ENCODE measurements around the gene RBM10.
"Not testable (repeated sequence)": the region's sequence is repeated elsewhere in the genome, so short reads cannot be mapped to it uniquely, and the experiment has no call there.

Gene RBM10

DNA sequence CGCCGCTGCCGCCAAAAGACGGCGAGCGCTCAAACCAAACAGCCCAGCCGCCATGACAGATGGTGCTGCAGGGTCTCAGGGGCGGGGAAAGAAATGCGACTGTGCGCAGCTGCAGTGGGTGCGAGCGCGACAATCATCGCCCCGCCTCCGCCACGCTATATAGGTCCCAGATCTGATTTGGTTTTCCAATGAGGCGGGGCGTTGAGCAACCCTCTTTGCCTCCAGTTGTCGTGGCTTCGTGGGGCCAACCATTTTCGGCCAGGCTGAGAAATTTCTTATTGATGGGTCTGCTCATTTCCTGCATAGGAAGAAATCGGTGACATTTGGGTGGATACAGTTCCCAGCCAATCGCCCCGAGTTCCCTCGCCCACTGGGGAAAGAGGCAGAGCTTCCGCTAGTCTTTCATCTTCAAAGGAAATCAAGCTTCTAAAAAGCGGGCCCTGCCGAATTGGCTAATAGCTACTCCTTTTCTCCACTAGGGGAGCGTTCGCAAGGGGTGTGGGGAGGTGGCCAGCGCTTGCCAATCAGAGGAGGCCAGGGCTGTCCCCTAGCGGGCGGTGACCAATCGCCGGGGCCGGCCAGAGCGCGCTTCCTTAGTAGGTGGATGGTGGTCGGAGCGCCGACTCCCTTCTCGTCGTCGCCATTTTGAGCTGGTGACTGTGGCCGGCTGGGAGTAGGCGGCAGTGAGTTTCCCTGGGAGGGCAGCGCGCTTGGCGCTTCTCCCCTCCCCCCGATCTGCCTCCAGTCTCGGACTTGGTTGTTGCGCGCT lies at the start of gene RBM10, which contains the start of gene NDUFB11:
RBM10 (plus strand) TSS at position 596 of the 769 bp plus-strand sequence. CDS start 2,261 bp downstream, outside the sequence.
NDUFB11 (minus strand) TSS at position 77 of the 769 bp plus-strand sequence; CDS start at position 54, 23 bp downstream.
- peak; percentile 94 for DNase-seq (ENCODE audit: low spot score)

GRCh38 chrX:47097018-47097417 lies 48.0 kb upstream of the RBM10 start:
- DNase-seq (ENCODE audit: low spot score) = no peak

GRCh38 chrX:47098338-47099094 lies 46.5 kb upstream of the RBM10 start:
- DNase-seq (ENCODE audit: low spot score) = no peak

DNA sequence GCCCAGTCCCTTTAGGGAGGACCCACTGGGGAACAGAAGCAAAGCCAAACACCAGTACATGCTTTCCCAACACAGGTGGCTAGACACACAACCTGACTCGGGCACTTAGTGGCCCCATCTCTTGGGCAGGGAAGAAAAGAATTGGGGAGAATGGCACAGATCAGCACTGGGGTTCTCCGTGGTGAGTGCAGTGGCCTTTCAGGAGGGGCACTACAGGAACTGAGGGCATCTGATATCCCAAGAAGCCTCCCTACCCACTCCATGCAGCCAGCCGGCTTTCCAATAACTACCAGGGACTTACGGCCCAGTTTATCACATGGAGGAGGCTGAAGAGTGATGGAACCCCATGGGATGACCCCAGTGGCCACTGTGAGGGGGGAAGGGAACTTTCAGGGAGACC lies 43.8 kb upstream of the RBM10 start:
- no peak for DNase-seq (ENCODE audit: low spot score)

GRCh38 chrX:47110936-47111615 lies 33.9 kb upstream of the RBM10 start:
- not testable (repeated sequence) for DNase-seq (ENCODE audit: low spot score)

DNA sequence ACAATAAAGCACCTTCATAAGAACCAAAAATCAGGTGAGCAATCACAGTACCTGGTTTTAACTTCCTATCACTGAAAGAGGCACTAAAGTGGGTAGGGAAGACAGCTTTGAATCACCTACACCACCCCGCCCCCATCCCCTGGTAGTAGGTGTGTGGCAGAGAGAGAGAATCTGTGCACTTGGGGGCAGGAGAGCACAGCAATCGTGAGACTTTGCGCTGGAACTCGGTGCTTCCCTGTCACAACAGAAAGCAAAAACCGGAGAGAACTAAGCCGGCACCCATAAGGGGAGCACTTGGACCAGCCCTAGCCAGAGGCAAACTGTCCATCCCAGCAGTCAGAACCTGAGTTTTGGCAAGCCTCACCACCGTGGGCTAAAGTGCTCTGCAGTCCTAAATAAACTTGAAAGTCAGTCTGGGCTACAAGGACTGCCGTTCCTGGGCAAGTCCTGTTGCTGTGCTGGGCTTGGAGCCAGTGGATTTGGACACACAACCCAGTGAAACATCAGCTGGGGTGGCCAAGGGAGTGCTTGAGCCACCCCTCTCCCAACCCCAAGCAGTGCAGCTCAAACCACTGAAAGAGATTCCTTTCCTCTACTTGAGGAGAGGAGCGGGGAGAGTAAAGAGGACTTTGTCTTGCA lies 32.6 kb upstream of the RBM10 start:
- no peak for DNase-seq (ENCODE audit: low spot score)

DNA sequence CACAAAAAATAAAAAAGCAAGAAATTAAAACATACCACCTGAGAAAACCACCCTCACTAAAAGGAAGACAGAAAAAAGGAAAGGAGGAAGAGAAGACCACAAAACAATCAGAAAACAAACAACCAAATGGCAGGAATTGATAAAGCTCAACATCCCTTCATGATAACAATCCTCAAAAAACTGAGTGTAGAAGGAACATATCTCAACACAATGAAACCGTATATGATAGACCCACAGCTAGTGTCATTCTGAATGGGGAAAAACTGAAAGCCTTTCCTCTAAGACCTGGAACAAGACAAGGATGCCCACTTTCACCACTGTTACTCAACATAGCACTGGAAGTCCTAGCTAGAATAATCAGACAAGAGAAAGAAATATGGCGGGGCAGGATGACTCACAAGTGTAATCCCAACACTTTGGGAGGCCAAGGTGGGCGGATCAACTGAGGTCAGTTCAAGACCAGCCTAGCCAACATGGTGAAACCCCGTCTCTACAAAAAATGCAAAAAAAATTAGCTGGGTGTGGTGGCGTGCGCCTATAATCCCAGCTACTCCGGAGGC lies 28.4 kb upstream of the RBM10 start:
- DNase-seq (ENCODE audit: low spot score) = not testable (repeated sequence)

DNA sequence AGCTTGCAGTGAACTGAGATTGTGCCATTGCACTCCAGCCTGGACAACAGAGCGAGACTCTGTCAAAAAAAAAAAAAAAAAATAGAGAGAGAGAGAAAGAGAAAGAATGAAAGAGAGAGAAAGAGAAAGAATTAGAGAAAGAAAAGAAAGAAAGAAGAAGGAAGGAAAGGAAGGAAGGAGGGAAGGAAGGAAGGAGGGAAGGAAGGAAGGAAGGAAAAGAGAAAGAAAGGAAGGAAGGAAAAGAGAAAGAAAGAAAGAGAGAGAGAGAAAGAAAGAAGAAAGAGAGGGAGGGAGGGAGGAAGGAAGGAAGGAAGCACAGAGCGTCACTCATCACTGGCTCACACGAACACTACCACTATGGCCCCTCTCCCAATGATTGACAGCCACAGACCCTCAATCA lies 20.6 kb upstream of the RBM10 start:
- DNase-seq (ENCODE audit: low spot score) = not testable (repeated sequence)

DNA sequence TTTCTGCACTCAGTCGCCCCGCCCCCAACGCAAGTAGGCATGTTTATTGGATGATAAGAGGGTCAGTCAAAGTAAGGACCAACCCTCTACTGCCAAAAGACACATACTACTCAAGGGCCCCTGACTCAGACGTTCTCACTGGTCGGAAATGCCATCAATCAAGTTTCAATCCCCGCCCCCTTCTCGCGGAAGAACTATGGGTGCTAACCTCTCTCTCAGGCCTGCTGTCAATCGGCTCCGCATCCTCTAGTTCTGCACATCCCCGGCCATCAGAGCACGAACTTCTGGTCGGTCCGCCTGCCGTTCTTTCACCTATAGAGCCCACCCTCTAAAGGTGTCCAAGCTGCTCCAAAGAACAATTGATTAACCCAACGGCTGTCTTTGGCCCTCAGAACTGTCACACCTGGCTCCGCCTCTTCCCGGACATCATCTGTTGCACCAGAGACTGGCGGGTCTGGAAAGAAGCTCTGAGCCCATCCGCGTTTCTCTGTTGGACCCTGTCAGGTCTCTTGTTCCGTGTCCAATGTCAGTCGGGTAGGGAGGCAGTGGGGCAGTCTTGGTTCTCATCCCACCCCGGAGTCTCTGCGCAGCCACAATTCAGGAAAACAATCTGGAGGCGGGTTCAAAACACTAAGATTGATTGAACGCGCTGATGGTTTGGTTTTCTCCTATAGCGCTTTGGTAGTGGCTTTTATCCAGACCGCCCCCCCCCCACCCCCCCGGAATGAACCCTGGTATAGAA lies 15.7 kb upstream of the RBM10 start:
- DNase-seq (ENCODE audit: low spot score) = peak; percentile 93

GRCh38 chrX:47129899-47130358 lies 15.1 kb upstream of the RBM10 start:
- DNase-seq (ENCODE audit: low spot score) = no peak

GRCh38 chrX:47133493-47133892 lies 11.5 kb upstream of the RBM10 start:
- DNase-seq (ENCODE audit: low spot score) = no peak

- not testable (repeated sequence) for DNase-seq (ENCODE audit: low spot score)
These were observed 9.4 kb upstream of the RBM10 start for GRCh38 chrX:47135650-47136049.

DNA sequence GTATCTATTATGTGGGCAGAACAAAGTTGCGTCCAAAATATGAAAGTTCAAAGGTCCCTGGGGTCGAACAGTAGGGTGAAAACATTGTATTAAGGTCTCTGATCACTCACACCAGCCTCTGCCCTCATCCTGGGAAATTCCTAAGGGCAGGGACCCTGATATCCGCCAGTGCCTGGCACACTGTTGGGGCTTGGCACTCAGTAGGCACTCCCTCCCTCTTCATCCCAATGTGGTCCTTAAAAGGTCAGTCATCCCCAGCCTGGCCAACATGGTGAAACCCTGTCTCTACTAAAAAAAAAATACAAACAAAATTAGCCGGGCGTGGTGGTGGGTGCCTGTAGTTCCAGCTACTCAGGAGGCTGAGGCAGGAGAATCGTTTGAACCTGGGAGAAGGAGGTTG lies 6.8 kb upstream of the RBM10 start:
- DNase-seq (ENCODE audit: low spot score) = no peak

GRCh38 chrX:47143894-47144625 lies 961 bp upstream of the RBM10 start:
- DNase-seq (ENCODE audit: low spot score) = peak; percentile 33

- DNase-seq (ENCODE audit: low spot score) = peak; percentile 38
These were observed 537 bp downstream of the RBM10 start for GRCh38 chrX:47145395-47146120.

DNA sequence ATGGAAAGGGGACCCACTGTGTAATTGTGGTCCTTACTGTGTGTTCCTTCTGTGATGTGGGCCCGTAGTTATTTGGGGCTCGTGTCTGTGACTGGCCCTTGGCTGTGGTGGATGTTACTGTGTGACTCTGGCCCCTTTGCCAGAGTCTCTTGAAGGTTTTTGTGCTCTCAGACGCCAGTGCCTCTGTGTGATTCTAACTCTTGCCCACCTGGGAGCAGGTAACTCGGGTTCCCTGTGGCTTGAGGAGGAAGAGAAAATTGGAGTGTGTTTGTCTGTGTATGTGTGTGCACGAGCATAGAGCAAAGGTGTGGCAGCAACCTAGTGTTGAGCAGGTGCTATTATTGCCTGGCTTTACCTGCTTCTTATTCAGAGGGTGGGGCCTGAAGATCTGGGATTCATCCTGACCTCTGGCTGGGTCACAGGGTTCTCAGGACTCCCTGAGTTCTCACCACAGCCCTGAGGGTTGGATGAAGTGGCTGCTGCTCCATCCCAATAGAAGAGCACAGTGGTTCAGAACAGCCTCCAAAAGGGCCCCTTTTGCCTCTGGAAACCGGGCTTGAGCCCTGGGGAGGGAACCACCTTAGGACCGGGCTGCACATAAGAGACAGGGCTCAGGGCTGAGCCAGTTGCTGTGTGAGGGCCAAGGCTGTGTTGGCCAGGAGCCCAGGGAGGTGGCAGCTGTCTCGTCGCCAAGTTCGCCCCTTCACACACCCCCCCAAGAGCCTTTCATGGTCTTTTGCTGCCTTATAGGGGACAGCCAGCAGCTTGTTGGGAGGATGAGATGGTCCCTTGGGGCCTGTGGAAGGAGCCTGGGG lies 1.3 kb downstream of the RBM10 start:
- DNase-seq (ENCODE audit: low spot score) = no peak

DNA sequence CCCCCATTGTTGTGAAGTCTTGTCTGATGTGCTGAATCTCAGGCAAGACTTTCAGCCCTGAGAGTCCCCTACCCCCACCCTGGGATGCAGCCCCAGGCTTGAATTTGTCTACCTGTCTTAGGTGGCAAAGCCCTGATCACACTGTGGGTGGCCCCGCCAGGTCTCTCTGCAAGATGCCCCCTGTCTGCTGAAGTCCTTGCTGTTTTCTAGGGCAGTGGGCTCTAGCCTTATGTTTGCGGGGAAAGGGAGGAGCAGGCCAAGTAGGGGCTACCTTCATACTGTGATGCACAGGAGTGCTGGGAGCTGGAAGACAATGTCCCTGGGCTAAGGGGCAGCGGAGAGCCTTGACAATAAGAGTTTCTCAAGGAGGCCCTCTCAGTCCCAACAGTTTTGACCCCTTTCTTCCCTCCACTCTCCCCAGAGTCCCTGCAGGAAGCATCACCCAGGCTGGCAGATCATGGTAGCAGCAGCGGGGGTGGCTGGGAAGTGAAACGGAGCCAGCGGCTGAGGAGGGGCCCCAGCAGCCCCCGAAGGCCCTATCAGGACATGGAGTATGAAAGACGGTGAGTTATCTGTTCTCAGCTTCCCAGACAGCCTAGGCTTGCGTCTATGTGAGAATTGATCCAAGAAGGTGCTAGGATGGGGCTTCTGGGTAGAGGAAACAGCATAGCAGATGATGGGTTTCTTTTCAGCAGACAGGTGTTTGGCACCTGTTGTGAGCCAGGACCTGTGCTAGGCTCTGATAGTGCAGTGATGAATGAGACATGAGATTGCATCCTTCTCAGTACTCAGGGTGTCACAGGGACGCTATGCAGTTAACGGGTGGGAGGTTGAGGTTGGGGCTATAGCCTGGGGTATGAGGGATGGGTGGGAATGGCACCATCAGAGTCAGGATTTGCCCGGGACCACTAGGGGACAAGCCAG lies 2.2 kb downstream of the RBM10 start:
- DNase-seq (ENCODE audit: low spot score) = no peak

DNA sequence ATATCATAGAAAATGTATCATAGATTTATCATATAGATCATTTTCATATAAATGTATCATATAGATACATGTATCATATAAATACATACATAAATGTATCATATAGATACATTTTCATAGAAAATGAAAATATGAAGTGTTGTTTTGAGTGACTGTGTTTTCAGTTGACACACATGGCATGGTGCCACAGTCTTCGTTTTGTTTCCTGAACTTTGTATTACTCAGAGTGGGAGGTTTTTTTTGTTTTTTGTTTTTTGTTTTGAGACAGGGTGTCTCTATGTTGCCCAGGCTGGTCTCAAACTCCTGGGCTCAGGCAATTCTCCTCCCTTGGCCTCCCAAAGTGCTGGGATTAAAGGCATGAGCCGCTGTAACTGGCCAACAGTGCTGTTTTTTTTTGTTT lies 3.9 kb downstream of the RBM10 start:
- DNase-seq (ENCODE audit: low spot score) = no peak
